NCI-H69 (cell line): ENCODE data around the gene PRIMA1.

Source experiments
- DNase-seq: peaks from one replicate; lab custom pipeline; 2025; lab: John Stamatoyannopoulos, UW

PRIMA1 gene

GRCh38 chr14:93732524-93732923 is 55.8 kb downstream of the PRIMA1 start:
- DNase-seq, result peak; percentile 64

DNA sequence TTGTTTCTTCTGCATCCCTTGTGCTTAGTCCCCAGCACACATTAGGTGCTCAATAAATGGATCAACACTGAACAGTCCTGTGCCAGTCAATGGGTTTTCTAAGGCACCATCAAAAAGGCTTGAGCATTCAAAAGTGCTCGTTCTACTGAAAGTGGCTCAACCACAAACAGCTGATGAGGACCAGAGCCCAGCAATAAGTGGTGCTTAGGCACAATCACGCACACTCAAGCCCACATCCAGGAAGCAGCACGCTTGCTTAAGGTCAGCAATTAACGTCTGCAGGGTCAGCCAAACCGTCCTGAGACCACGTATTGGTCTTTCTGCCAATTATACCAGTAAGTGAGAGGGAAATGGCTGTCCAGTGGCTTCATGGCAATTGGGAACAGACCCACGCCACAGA is 56.5 kb downstream of the PRIMA1 start:
- peak; percentile 64 for DNase-seq

GRCh38 chr14:93729993-93730392 is 58.3 kb downstream of the PRIMA1 start:
- no peak for DNase-seq

- DNase-seq, result no peak
Observed at GRCh38 chr14:93728651-93729016, 59.7 kb downstream of the PRIMA1 start.

GRCh38 chr14:93727917-93728650 is 60.2 kb downstream of the PRIMA1 start:
- DNase-seq, result no peak

GRCh38 chr14:93727039-93727740 is 61.1 kb downstream of the PRIMA1 start:
- no peak for DNase-seq

DNA sequence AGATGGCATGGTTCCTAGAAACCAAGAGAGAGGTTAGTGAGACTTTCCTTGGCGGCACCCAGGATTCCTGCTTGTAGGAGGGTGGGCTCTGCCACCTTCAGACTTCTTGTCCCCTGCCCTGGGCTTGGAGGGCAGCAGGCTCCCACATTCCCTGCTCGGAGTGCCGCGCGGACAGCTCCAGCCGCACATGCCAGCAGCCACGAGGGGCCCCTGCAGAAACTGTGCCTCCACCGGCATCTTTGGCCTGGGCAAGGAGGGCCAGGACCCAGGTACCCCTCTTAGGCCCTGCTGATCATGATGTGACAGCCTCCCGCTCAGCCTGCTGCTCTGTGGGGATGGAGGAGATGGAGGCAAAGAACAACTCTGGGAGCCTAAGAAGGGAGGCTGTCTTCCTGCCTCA is 62.3 kb downstream of the PRIMA1 start:
- DNase-seq, result no peak

DNA sequence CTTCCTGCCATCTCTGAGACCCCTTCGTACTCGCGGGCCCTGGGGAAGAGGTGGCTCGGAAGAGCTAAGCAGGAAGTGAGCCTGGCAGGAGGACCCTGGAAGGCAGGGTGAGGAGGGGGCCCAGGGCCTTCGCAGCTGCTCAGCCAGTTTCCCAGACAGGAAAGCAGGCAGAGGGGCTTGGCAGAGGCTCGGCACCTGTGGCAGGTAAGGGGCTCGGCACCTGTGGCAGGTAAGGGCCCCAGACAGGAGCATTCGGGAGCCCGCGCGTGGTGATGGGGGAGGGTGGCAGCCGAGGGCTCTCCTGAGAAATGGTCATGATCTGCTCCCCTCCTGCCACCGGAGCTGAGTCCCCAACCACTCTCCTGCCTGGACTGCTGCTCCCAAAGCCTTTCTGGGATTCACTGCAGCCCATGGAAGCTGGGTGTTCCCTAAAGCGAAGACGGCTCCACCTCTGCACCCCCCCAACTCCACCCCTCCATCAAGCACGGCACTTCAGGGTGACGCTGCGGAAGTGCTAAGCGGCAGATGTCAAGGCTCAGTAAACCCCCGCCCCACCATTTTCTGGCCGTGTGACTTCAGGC is 63.2 kb downstream of the PRIMA1 start:
- no peak for DNase-seq

- DNase-seq, result no peak
Observed at GRCh38 chr14:93723001-93723400, 65.3 kb downstream of the PRIMA1 start.

- no peak for DNase-seq
Observed at GRCh38 chr14:93720981-93721483, 67.3 kb downstream of the PRIMA1 start.

DNA sequence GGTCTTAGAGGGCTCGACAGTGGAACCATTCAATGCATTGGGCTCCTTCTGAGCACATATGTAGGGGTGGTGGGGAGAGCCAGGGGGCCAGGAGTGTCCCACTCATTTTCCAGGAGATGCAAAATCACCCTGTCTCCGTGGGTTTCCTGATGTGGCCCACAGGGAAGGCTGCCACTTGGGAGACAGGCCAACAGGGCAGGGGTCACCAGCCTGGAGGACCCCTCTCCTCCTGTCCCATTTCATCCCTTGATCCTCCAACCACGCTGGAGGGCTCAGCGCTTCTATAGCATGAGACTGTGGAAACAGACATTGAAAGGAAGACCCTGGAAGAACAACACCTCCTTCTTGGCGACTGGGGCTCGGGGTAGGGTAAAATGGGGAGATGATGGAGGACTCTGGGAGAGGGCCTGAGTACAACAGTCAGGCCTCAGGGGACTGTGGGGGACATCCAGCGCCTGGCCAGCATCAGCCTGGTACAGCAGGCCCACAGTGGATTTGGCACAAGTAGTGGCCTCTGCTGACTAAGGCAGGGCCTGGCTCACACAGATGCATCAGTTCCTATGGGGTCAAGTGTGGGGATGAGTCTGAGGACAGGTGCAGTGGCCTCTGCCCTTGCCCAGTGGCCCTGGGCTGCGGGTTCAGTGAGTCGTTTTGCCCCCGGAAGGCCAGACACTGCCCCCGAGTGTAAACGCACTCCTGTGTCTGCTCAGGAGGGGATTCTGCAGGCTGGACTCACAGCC is 68.0 kb downstream of the PRIMA1 start:
- DNase-seq, result no peak

GRCh38 chr14:93719256-93719655 is 69.0 kb downstream of the PRIMA1 start:
- DNase-seq, result no peak

DNA sequence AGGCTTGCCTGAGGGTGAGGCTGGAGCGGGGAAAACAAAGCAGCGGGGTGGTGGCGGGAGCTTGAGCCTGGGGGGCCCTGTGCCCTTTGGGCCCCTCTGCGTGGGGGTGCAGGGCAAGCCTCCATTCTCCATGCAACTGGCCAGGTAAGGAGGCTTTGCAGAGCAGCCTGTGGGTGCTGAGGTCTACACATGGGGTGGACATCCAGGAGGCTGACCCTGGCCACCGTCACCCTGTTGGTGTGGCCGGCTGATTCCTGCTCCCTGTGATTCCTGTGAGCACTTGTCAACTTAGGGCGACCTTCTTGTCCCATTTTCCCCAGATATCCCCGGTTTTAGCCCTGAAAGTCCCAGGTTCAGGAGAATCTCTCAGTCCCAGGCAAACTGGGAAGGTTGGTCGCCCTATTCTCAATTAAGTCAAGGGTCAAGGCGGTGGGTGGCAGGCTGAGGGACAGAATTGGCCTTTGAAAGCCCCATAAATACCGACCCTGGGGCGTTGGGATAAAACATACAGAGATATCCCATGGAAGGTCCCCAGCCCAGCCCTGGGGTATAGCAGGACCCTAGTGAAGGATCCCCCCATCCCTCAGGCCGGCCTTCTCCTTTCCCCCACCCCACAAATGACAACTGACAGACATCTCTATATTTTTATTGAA is 70.5 kb downstream of the PRIMA1 start:
- no peak for DNase-seq

DNA sequence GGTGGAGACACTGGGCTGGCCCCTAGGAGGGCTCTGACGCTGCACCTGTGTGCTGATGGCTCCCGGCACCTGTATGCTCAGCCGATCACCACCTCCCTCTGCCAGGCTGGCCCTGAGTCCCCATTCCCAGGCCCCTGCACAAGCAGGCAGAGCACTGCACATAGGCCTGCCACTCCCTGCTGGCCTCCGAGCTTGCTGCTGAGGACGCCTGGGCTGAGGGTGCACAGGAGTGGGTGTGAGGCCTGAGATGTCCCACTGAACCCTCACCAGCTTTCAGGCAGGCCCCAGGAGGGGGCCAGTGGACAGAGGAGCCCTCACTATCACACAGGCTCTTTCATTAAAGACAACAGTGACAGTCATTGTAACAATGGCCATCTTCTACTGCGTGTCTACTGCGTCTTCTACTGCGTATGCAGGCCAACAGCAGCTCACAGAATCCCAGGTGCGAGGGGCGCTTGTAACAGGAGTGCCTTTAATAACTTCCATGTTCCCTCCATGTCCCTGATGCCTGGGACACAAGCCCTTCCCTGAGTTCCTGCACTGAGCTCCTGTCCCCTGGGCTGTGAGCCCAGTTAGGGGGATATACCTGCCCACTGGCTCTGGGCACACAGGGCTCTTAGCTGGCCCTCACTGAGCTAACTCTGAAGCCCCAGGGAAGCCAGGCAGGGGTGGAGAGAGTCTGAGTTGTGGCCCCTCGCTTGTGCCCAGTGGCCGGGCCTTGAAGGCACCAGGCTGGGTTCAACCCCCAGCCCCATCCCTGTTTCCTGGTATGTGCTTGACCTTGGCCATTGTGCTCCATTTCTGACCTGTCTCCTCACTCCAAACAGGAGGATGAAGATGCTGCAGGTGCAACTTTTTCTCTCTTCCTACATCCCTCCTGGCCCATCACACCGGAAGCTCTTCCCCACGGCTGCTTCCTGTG is 71.3 kb downstream of the PRIMA1 start:
- DNase-seq, result no peak

GRCh38 chr14:93716002-93716745 is 72.1 kb downstream of the PRIMA1 start:
- DNase-seq, result peak; percentile 25

DNA sequence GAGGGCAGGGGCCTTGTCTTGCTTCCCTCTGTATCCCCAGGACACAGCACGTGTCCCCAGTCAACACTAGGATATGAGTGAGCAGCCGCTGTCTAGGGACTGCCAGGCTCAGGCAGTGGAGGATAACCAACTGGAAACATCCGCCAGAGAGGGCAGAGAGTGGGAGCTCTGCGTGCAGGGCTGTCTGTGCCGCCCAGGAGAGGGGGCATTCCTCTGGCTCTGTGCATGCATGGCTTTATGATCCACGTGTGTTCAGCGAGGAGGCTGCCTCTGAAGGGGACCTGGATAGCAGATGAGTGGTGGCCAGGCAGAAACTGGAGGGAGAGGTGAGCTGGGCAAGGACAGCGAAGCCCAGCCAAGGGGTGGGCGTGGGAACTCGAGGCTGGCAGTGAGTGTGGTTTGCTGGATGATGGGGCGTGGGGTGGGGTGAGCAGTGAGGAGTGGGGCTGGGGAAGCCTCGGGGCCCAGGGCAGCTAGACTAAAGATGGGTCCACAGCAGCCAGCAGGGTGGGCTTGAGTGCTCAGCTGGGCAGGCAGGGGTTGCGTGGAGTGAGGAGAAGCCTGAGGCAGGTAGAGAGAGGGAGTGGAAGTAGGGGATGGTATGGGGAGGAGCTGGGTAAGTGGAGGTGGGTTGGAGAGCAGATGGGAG is 72.9 kb downstream of the PRIMA1 start:
- peak; percentile 31 for DNase-seq

DNA sequence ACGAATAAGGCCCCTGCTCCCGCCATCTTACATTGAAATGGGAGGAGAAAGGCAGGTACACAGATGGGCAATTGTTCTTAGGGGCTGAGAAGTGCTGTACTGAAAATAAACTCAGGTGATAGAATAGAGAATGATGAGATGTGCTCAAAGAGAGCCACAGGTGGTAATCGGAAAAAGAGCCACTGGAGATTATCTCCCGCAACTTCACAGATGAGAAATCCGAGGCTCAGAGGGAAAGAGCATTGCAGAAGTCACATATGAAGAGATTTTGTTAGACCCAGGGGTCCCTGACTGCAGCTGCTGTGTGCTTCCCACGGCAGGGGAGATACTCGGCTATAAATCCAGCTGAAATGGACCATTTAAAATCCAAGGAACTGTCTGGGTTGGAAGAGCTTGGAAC is 73.7 kb downstream of the PRIMA1 start:
- DNase-seq, result peak; percentile 61

DNA sequence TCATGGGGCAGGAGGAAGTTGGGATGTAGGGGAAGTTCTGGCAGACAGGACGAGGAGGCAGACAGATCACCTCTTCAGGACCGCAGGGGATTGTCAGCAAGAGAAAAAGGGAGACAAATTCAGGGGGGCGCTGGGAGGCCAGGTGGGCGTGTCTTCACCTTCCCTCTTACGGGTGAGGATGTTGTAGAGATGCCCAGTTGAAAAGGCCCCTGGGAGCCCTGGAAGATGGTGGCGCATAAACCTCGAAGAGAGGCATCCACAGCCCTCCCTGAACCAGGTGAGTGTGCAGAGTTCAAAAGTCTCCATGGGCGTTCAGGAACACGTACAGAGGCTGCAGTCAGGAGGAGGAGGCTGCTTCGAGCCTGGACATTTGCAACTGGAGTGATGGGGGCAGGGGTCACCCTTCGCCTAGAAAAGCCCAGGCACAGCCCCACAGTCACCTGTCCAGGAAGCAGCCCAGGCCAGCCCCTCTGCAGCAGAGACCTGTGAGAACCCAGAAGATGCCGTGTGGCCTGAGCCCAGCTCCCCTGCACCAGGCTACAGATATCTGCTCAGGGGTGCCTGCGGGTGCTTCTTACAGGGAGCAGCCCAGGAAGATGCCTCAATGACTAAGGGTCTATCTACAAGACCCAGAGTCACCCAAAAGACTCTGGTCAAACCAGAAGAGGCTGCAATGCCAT is 74.4 kb downstream of the PRIMA1 start:
- DNase-seq, result peak; percentile 33
